ENCODE data around the gene SLC16A5. TPM values are rescaled to one million over a fixed set of nuclear protein-coding genes. Genes with fewer than 3 reads are reported as not detected.

The SLC16A5 gene
- polyA plus RNA-seq, 1 donor from 2014 or later, result not detected

- no peak overlapping the region for H3K4me2 ChIP-seq (ENCODE audit: low read length)
- no peak overlapping the region for H3K4me3 ChIP-seq (ENCODE audit: low read length)
- peaks cover 14% of the 10 kb centered on the region for H3K27me3 ChIP-seq (ENCODE audit: insufficient read depth, low read depth, low read length)
- H4K20me1 ChIP-seq (ENCODE audit: insufficient read depth), result no peaks in the 10 kb centered on the region
- H3K36me3 ChIP-seq (ENCODE audit: insufficient read depth, low read length), result no peaks in the 10 kb centered on the region
- no peaks in the 10 kb centered on the region for H3F3A ChIP-seq (ENCODE audit: insufficient read depth, low read length, poor library complexity, severe bottlenecking)
- TF ChIP-seq EZH2 (IDR thresholded peaks at IDR 0.05; ENCODE audit: borderline replicate concordance, insufficient read depth, low read length, poor library complexity, severe bottlenecking) (no peak), CTCF (IDR thresholded peaks at IDR 0.05; ENCODE audit: poor library complexity, severe bottlenecking) (no peak), RAD21 (conservative IDR thresholded peaks at IDR 0.05) (no peak), REST (IDR thresholded peaks at IDR 0.05; ENCODE audit: borderline replicate concordance) (no peak), MXI1 (conservative IDR thresholded peaks at IDR 0.05; ENCODE audit: poor library complexity, severe bottlenecking) (no peak), EP300 (conservative IDR thresholded peaks at IDR 0.05; ENCODE audit: poor library complexity, severe bottlenecking) (no peak), SMC3 (conservative IDR thresholded peaks at IDR 0.05; ENCODE audit: poor library complexity) (no peak), POLR2AphosphoS5 (IDR thresholded peaks at IDR 0.05) (no peak), TAF1 (IDR thresholded peaks at IDR 0.05; ENCODE audit: low read depth) (no peak)
- no peaks in the 10 kb centered on the region for H3K9me3 ChIP-seq (ENCODE audit: low read length)
- no peak overlapping the region for H2AFZ ChIP-seq (ENCODE audit: low read depth, low read length)
- no peaks in the 10 kb centered on the region for H3K79me2 ChIP-seq (replicated peaks; ENCODE audit: insufficient read depth, low read length)
- H3K27ac ChIP-seq (ENCODE audit: low read length), result no peak overlapping the region
- H3K9ac ChIP-seq (ENCODE audit: low read length), result no peak overlapping the region
- H3K9me2 ChIP-seq (ENCODE audit: insufficient read depth, low read length), result no peaks in the 10 kb centered on the region
Measured at GRCh38 chr17:75084039-75084660, 3.6 kb upstream of the SLC16A5 start.

GRCh38 chr17:75086496-75087181 lies 1.1 kb upstream of the SLC16A5 start:
- Histone ChIP-seq H3K27me3 (ENCODE audit: insufficient read depth, low read depth, low read length) (peaks cover 14% of the 10 kb centered on the region), H3K4me2 (ENCODE audit: low read length) (no peak overlapping the region), H3K9me2 (ENCODE audit: insufficient read depth, low read length) (no peaks in the 10 kb centered on the region), H3K27ac (ENCODE audit: low read length) (no peak overlapping the region), H2AFZ (ENCODE audit: low read depth, low read length) (no peak overlapping the region), H4K20me1 (ENCODE audit: insufficient read depth) (no peaks in the 10 kb centered on the region), H3K9me3 (ENCODE audit: low read length) (no peaks in the 10 kb centered on the region), H3K79me2 (replicated peaks; ENCODE audit: insufficient read depth, low read length) (no peaks in the 10 kb centered on the region), H3F3A (ENCODE audit: insufficient read depth, low read length, poor library complexity, severe bottlenecking) (no peaks in the 10 kb centered on the region), H3K36me3 (ENCODE audit: insufficient read depth, low read length) (no peaks in the 10 kb centered on the region), H3K4me3 (ENCODE audit: low read length) (no peak overlapping the region), H3K9ac (ENCODE audit: low read length) (no peak overlapping the region)
- TF ChIP-seq EP300 (conservative IDR thresholded peaks at IDR 0.05; ENCODE audit: poor library complexity, severe bottlenecking) (no peak), REST (IDR thresholded peaks at IDR 0.05; ENCODE audit: borderline replicate concordance) (no peak), EZH2 (IDR thresholded peaks at IDR 0.05; ENCODE audit: borderline replicate concordance, insufficient read depth, low read length, poor library complexity, severe bottlenecking) (no peak), SMC3 (conservative IDR thresholded peaks at IDR 0.05; ENCODE audit: poor library complexity) (no peak)
